AG04449 (cell line): ENCODE data around the gene ADAMTS17.

Experiments used
- CTCF ChIA-PET: fragments of 350-600 bp; formaldehyde crosslinking; extraction: SDS; loops from one replicate; lab custom pipeline; 2021; ENCODE audit warnings: antibody characterized with exemption; lab: Yijun Ruan, JAX
- POLR2A ChIA-PET: fragments of 400-600, 350-600 bp; formaldehyde crosslinking; extraction: SDS; loops from one replicate; lab custom pipeline; 2020; ENCODE audit warnings: antibody characterized with exemption, inconsistent platforms; lab: Yijun Ruan, JAX
- DNase-seq: peaks from one replicate; pipeline ENCODE4 v3.0.0-alpha.2; 2010; ENCODE audit warnings: low read depth, low spot score
- H3K4me3 ChIP-seq: 2 replicates; pipeline ENCODE4 v1.5.1; 2011; ENCODE audit warnings: low read depth, mild to moderate bottlenecking, control low read depth, low read length
- CTCF ChIP-seq: IDR thresholded peaks from one replicate; pipeline ENCODE4 v1.5.1; 2011; ENCODE audit warnings: mild to moderate bottlenecking, moderate library complexity, low read length, control low read depth, inconsistent platforms; ENCODE audit not compliant: insufficient read depth; ENCODE audit errors: missing control alignments

ADAMTS17 gene

GRCh38 chr15:100256970-100257650 is 84.7 kb downstream of the ADAMTS17 start:
- TF ChIP-seq CTCF, result no peak
- POLR2A ChIA-PET, result no interaction called here
- no peak overlapping the region for H3K4me3 ChIP-seq
- DNase-seq, result no peak
- CTCF ChIA-PET, result no interaction called here

GRCh38 chr15:100256101-100256969 is 85.4 kb downstream of the ADAMTS17 start:
- H3K4me3 ChIP-seq, result no peak overlapping the region
- POLR2A ChIA-PET, result no interaction called here
- no peak for DNase-seq
- CTCF ChIA-PET, result no interaction called here
- TF ChIP-seq CTCF, result no peak

GRCh38 chr15:100255644-100256043 is 86.1 kb downstream of the ADAMTS17 start:
- no peak overlapping the region for H3K4me3 ChIP-seq
- ChIA-PET CTCF (no interaction called here), POLR2A (no interaction called here)
- no peak for TF ChIP-seq CTCF
- no peak for DNase-seq

- no peak for DNase-seq
- ChIA-PET CTCF (no interaction called here), POLR2A (no interaction called here)
- no peak overlapping the region for H3K4me3 ChIP-seq
- no peak for TF ChIP-seq CTCF
These were observed 87.1 kb downstream of the ADAMTS17 start for GRCh38 chr15:100254691-100255090.

- ChIA-PET POLR2A (no interaction called here), CTCF (no interaction called here)
- H3K4me3 ChIP-seq, result no peak overlapping the region
- no peak for TF ChIP-seq CTCF
- no peak for DNase-seq
These were observed 87.5 kb downstream of the ADAMTS17 start for GRCh38 chr15:100254285-100254684.

GRCh38 chr15:100253640-100254039 is 88.1 kb downstream of the ADAMTS17 start:
- no peak for TF ChIP-seq CTCF
- ChIA-PET CTCF (no interaction called here), POLR2A (no interaction called here)
- no peak overlapping the region for H3K4me3 ChIP-seq
- DNase-seq, result no peak
